GM21447 (cell line): ENCODE measurements around the gene KIAA0513.

ENCODE experiments used
- ATAC-seq: cut with Tn5 transposase; IDR thresholded peaks from one replicate; pipeline ENCODE4 v1.9.1; 2021; ENCODE audit not compliant: unreplicated experiment

Gene KIAA0513

DNA sequence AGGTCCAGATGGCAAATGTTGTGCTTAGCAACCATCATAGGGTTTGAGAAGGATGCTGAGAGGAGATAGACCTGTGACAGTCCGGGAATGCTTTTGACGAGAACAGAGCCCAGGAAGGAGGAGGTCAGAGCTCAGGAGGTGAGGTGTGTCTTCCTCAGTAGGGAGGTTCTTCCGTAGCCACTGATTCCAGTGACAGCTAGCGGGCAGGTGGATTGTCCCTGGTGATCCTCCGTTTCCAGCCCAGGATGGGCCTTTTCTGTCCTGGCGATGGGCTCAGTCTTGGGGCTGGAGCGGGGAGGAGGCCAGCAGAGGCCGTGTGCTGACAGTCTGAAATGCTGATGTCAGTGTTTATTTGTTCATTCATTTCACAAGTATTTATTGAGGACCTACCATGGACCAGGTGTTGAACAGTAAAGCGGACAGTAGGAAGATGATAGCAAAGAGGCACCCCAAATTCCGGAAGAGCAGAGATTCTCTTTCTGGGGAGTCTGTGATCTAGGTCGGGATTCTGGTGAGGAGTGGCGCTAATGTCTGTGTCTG lies 38.8 kb downstream of the KIAA0513 start:
- ATAC-seq, result no peak

DNA sequence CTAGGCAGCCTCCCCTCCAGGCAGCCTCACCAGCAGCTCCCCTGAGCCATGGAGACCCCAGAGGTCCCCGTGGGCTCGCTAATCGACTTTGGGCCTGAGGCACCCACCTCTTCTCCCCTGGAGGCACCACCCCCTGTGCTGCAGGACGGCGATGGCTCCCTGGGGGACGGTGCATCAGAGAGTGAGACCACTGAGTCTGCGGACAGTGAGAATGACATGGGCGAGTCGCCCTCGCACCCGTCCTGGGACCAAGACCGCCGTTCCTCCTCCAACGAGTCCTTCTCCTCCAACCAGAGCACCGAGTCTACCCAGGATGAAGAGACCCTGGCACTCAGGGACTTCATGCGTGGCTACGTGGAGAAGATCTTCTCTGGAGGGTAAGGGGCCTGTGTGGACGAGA lies 39.4 kb downstream of the KIAA0513 start:
- no peak for ATAC-seq

DNA sequence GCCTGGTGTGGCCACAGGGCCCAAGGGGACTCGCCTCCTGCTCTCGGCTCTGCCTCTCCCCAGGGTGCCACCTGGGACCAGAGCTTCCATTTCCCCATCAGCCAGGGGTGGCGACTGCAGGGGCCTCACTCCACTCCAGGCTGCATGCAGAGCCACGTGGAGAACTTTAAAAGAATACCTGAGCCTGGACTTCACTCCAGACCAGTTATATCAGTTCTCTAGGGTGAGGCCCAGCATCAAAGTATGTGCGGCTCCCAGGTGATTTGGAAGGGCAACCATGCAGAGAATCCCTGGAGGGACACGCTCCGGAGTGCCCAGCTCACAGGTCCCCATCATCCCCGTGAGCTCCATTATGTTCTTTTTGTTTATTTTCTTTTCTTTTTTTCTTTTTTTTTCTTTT lies 39.8 kb downstream of the KIAA0513 start:
- ATAC-seq, result no peak

DNA sequence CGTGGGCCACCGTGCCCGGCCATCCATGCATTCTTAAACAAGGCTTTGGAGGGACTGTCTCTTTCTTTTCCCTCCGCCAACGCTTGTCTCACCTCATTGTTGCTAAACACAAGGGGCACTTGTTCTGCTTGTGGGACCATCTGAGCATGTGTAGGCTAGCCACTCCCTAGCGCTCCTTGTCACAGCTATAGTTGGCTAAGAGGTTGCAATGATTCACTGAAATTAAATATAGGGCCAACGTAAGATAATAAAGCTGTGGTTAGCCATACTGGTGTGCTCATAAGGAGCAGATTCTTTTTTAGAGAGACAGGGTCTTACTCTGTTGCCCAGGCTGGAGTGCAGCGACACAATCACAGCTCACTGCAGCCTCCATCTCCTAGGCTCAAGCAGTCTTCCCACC lies 41.2 kb downstream of the KIAA0513 start:
- ATAC-seq, result no peak

DNA sequence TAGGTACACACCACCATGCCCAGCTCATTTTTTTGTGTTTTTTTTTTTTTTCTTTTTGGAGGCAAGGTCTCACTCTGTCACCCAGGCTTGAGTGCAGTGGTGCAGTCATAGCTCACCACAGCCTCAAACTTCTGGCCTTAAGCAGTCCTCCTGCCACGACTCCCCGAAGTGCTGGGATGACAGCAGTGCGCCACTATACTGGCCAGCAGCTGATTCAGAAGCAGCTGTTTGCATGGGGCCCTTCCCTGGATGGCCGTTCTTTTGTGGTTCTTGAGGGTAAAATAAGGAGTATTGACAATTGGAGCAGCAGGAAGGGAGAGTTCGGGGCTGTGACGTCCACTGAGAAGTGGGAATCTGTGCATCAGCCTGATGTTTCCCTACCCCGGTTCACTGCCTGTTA lies 41.6 kb downstream of the KIAA0513 start:
- no peak for ATAC-seq

DNA sequence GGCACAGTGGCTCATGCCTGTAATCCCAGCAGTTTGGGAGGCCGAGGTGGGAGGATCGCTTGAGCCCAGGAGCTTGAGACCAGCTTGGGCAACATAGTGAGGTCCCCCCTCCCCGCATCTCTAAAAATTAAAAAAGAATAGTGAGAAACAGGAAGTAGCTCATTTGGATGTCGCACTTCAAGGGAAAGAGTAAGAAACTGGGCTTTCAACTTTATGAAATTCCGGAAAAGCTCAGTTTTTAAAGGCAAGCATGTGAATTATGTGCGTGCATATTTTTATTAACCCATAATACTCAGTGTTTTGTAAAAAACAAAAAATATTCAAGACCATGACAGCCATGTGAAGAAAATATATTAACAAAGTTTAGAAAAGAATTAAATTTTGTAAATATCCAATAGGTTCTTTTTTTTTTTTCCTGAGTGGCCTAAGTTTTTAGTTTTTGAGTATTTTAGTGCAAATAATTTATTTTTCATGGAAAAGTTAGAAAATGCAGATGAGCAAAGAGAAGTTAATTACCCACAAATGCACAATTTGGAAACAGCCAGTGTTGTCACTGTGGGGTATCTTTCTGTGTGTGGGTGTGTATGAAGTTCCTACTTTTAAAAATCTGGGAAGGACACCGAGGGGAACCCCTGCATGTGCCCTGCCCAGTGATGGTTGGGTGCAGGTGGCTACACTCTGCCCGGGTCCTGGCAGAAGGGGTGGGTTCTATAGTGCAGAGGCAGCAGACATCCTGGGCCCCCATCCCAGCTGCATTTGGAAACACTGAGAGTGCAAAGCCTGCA lies 44.7 kb downstream of the KIAA0513 start:
- ATAC-seq, result no peak

DNA sequence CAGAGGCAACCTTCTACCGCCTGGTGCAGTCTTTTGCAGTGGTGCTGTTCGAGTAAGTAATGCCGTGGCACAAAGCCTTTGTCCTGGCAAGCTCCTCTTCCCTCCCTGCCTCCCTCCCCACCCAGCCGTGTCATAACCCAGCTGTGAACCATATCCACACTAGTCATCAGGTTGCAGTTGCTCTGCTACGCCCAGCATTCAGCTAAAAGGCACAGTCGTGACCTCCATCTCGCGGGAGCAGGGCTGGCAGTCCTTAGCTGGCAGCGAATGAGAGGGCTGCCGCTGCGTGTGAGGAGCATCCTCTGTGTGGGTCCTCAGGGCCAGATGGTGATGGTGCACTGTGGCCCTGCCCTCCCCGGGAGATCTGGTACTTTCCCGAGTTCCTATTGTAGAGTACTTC lies 45.4 kb downstream of the KIAA0513 start:
- no peak for ATAC-seq

DNA sequence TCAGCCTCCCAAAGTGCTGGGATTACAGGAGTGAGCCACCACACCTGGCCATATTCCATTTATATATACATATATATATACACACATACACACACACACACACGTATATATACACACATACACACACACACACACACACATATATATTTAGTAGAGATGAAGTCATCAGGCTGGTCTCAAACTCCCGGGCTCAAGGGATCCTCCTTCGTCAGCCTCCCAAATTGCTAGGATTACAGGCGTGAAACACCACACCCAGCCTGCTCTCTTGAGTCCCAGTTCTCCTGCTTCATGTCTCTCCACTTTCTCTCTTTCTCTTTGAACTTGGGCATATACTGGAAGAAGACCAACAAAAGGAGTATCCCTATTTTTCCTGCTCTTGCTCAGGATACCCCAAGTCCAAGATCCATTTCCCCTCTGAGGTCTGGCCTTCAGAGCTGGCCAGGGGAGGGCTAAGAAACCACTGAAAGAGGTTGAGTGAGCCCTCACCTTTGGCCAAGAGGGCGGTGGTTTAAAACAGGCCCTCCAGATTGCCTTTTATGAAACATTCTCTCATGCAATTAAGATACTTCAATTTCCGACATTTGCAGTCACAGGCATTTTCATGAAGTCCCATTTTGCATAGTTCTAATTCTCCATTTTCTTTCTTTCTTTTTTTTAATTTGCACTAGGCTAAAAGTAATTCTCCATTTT lies 46.8 kb downstream of the KIAA0513 start:
- no peak for ATAC-seq

DNA sequence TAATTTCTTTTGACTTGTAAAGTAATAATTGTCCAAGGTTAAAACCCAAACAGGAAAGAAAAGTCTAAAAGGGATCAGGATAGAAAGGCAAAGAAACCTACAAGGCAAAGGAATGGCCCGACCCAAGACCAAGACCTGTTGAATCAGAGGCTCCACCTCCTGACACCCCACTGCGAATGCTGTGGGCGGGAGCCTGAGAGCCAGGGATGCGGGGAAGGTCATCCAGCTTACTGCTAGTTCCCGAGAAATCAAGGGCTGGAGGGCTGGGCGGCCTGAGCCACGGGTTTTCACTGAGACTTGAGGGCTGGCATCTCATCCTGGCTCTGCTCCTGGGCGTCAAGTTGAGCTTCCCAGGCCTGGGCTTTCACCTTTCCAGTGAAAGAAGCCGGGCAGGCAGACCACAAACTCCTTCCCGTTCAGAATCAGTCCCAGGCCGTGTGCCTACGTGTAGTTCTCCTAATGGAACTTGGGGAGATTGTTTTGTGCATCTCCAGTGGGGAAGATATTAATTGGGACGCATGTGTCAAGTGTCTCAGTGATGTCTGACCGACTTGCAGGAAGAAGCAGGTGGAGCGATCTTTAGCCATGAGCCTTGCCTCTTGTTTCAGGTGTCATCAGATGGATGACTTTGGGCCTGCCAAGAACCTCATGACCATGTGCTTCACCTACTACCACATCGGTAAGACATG lies 47.8 kb downstream of the KIAA0513 start:
- no peak for ATAC-seq

DNA sequence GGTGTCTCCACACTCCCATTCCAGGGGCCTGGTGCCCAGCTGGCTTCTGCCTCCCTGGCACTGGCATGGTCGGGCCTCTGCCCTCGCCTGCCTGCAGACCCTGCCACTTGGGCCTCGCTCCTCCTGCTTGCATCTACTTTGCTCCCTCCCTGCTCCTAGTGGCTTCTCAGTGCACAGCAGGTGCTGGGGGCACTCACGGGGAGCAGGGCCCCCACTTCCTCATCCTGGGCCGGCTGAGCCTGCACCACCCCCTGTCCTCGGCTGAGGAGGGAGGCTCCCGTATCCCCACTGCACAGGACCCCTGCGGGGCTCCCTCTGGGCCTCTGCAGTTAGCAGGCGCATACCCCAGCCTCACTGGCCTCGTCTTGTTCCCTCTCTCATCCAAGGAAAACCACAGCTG lies 49.4 kb downstream of the KIAA0513 start:
- ATAC-seq, result no peak

DNA sequence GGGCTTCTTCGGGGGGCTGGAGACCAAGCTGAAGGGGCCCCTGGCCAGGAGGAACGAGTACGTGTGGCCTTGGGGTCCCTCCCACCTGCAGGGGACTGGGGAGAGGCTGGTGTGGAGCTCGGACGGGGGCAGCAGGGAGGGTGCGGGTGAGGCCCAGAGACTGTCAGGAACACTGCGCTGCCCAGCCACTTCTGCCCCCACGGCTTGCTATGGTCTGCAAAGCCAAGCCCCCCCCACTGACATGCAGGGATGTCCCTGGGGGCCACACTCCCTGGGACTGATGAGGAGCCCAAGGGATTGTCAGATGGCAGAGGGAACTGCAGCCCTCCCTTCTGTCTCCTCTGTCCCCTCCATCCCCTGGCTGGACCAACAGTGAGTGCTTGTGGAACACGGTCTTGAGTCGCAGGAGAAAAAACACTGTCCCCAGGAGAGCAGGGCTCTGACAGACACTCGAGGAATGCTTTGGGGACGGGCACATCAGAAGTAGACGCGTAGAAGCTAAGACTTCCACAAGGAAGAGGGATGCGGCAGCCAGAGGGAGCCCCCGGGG lies 50.1 kb downstream of the KIAA0513 start:
- no peak for ATAC-seq

DNA sequence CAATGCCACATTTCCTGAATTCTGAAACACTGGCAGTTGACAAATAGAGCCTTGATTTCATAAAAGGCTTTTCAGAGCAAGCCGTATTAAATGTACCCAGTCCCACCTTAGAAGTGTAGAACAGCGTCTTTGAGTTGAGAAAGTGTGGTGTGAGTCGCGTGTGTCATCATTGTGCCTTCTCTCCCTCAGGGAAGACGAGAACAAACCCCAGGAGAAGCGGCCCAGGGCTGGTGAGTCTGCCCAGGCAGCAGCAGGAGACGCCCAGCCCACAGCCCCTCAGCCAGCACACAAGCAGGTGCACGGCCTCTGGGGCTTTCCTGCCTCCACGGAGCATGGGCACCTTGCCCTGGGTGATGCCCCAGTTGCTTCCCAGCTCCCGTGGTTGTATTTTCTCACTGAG lies 50.6 kb downstream of the KIAA0513 start:
- no peak for ATAC-seq

DNA sequence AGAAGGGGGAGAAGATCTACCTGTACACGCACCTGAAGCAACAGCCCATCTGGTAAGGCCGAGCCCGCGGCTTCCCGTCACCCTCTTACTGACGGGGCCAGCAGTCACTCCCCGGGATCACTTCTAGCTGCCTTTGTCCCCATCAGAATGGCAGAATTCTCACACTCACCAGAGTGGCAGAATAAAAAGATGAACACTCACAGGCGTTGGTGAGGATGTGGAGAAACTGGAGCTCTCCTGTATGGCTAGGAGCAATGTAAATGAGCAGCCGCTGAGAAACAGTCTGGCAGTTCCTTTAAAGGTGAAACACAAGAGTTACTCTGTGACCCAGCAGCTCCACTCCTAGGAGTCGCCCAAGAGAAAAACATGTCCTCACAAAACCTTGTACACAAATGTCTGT lies 51.4 kb downstream of the KIAA0513 start:
- no peak for ATAC-seq

DNA sequence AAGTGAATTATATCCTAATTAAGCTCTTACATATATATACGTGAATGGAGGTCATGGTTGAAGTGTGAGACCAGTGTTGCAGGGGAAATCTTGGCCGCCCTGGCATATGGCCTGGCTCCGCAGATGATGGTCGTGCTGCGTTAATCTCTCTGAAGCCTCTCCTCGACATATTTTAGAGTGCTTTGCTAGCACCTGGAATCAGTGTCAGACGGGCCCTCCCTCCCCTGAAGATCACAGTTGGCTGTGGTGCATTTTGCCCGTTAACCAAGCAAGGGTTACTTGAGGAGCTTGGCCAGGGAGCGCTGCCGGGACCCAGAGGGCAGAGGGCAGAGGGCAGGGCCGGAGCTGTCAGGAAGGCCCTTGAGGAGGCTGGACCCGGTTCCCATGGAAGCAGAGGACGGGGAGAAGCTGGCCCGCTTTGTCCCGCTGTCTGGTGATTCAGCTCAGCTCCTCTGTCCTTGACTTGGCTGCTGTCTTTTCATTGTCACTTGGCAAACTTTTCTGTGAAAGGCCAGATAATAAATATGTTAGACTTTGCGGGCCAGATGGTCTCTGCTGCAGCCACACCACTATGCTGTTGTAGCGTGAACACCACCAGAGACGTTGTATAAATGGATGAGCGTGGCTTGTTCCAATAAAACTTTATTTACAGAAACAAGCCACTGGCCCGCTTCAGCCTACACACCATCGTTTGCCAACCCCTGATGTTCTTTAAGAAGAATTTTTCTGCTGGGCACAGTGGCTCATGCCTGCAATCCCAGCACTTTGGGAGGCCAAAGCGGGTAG lies 52.4 kb downstream of the KIAA0513 start:
- no peak for ATAC-seq

DNA sequence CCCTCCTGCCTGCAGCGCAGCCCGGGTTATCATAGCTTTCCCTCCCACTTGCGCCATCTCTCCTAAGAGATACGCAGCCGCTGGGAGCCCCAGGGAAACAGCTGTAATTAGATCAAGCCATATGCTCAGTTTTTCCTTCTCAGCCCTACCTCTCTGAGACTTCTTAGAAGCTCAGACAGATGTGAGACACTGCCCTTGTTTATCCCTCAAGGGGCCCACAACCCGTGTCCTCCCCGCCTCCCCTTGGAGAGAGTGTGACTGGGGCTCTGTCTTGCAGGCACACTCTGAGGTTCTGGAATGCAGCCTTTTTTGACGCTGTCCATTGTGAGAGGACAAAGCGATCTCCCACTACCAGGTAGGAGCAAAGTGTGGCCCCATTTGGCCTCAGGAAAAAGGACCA lies 53.4 kb downstream of the KIAA0513 start:
- ATAC-seq, result no peak

DNA sequence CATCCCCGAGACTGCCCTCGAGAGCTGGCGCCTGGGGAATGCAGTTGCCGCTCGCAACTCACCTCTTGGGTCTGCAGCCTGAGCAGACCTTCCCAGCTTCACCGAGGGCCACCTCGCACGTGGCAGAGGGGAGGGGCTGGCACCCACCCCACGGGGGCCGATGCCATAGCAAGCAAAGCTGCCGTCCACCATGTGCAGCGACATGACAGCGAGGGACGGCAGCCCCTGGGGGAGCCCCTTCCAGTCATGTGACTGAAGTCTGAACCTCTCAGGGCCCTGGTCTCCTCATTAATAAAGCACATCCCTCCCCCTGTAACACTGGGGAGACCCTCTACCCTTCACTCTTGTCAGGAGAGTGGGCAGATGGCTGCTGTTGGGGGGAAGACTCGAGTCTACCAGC lies 54.2 kb downstream of the KIAA0513 start:
- no peak for ATAC-seq

DNA sequence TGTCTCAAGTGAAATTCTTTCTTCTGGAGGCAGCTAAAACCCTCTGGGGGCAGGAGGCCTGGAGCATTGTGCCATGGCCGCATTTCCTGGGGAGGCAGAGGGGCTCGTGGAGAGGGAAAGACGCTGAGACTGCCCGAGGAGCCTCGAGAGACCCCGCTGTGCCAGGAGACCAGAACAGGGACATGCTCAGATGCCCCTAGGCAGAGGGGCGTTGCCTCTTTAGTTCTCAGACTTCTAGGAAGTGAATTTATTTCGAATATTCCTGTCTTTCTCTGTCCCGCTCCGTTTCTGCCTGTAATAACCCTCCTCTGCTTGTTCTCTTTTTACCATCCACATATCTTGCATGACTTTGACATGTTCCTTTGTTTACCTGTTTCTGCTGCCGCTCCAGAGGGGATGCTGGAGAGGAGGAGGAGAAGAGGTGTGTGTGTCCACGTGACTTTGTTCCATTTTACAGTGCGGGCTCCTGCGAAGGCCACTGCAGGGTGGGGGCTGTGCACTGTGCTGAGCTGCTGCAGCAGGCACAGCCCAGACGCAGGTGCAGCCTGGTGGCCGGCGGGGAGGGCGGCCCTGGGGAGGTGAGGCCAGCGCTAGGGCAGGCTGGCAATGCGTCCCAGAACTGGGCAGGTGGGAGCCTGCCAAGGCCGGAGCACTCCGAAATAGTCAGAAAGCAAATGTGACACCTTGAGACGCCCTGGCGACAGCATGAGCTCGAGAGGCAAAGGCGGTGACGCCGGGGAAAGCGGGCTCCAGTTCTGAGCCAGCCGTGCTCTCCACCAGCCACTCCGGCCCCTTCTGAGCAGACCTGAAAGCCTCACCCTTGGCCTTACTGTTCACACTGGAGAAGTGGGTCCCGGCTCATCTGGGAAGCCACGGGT lies 54.8 kb downstream of the KIAA0513 start:
- ATAC-seq, result no peak

DNA sequence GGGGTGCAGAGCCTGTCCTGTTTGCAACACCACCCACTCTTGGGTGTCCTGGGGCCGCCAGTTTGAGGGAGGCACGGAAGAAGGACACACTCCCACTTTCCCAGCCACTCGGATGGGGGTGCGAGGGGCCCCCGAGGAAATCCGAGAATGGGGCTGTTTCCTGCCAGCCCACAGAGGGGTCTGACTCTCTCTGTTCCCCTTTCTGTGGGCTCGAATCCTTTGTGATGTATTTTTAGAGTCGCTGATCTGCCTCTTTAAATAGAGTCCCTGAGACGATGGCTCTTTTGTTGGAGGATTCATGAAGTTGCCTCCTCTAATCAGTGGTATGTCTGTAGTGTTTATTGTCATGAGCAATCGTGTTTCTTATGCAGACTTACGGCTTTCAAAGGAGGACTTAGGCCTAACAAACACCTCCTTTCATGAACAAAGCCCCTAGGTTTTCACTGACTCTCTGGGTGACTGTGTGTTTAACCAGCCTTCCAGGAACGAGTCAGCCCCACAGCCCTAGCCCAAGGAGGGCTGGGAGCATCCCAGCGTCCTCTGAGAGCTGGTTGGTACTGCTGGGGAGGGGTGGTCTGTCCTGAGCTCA lies 55.5 kb downstream of the KIAA0513 start:
- ATAC-seq, result no peak

DNA sequence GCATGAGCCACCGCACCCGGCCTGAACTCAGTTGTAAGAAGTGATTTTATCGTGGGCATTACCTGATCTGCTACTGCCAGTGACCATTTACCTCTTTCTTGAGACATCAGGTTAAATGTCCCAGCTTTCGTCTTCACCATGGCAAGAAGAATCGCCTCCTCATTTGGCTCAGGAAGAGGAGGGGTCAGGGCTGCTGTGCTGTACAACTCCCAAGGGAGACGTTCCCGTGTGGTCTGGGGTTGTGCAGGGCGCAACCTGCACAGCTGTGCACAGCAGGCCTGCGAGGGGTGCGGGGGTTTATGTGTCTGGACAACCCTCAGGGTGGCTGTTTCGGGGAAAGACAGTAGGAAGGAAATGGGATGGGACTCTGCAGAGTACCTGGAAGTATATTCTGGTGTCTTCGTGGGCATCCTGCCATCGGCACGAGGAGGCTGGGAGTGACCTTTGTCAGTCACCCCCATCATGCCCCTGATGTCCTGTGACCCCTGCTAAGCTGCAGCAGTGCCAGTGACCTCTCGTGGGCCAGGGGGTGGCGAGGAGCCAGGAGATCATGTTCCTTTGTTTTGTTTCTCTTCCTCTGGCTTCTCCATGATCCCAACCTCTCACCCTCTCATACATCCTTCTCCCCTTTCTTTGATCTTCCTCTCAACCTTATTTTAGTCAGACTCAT lies 57.4 kb downstream of the KIAA0513 start:
- ATAC-seq, result no peak
